ENCODE measurements around the gene ATAD3A.
"Not testable (repeated sequence)": the region's sequence is repeated elsewhere in the genome, so short reads cannot be mapped to it uniquely, and the experiment has no call there.

The ATAD3A gene

GRCh38 chr1:1472053-1472876, 39.7 kb upstream of the ATAD3A start:
- Histone ChIP-seq H3K4me3 (ENCODE audit: low read depth, low read length) (peak overlapping the region; percentile 97), H3K36me3 (ENCODE audit: control insufficient read depth in 2 of 2, insufficient read depth in 1 of 2, low read length in 2 of 2) (peaks cover 6 to 22% of the 10 kb centered on the region in 2 experiments; a peak in 2 of 3 replicates), H3K27ac (ENCODE audit: extremely low read depth, low read depth, low read length) (peak overlapping the region; percentile 22; the same call in 1 of the 2 replicates)
- TF ChIP-seq ZBTB48 (tag by site-specific recombination; IDR thresholded peaks at IDR 0.05) = 0 out of 2 replicates have a peak, but pooled peaks have one; percentile 30
- POLR2A ChIA-PET; H3K4me1 ChIP-seq (ENCODE audit: control insufficient read depth, insufficient read depth, low read length); H3K9me3 ChIP-seq (ENCODE audit: control insufficient read depth, insufficient read depth, low read depth, low read length): not testable (repeated sequence)
- CTCF ChIA-PET = interaction anchor here (0.9 kb wide), 1 partner anchor 31 kb away, joined by 4 read pairs; no protein-coding TSS in a partner anchor

DNA sequence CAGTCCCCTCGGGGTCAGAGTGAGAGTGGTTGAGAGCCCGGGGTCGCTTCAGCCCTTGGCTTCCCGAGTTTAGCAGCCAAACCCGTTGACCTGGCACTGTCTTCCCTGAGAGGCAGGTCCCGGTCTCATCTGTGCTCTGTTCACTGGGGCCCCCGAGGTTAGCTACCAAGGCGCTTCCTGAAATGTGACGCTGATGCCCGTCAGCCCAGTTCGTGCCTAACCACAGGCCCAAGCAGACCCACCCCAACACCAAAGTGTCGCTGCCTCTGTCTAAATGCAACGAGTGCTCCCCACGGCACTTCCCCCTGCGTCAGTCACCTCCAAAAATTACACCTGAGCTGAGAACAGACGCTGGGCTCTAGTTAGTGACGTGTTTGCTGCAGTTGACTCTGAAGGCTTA, 36.0 kb upstream of the ATAD3A start:
- H3K9me3 ChIP-seq (ENCODE audit: control insufficient read depth, insufficient read depth, low read depth, low read length); CTCF ChIA-PET; H3K4me3 ChIP-seq (ENCODE audit: low read depth, low read length); H3K4me1 ChIP-seq (ENCODE audit: control insufficient read depth, insufficient read depth, low read length); POLR2A ChIA-PET; H3K27ac ChIP-seq (ENCODE audit: extremely low read depth, low read depth, low read length): not testable (repeated sequence)
- peaks cover 21 to 52% of the 10 kb centered on the region in 2 experiments; a peak in 2 of 3 replicates for H3K36me3 ChIP-seq (ENCODE audit: control insufficient read depth in 2 of 2, insufficient read depth in 1 of 2, low read length in 2 of 2)

DNA sequence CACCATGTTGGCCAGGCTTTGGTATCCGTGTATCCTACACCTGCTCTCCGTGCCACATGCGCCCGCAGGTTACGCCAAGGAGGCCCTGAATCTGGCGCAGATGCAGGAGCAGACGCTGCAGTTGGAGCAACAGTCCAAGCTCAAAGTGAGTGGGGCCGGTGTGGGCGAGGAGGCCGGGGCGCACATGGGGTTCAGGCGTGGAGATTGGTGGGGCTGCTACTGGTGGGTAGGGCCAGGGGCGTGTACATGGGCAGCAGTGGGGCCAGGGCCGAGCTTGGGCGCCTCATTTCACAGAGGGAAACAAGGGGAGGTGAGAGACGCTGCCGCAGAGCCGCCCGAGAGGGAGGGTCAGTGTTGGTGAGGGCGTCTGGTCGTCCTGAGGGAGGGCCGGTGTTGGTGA, 34.8 kb upstream of the ATAD3A start:
- Histone ChIP-seq H3K27ac (ENCODE audit: extremely low read depth, low read depth, low read length) (no peak overlapping the region), H3K9me3 (ENCODE audit: control insufficient read depth, insufficient read depth, low read depth, low read length) (no peaks in the 10 kb centered on the region), H3K36me3 (ENCODE audit: control insufficient read depth in 2 of 2, insufficient read depth in 1 of 2, low read length in 2 of 2) (peaks cover 21 to 59% of the 10 kb centered on the region in 2 experiments; a peak in 2 of 3 replicates), H3K4me3 (ENCODE audit: low read depth, low read length) (no peak overlapping the region), H3K4me1 (ENCODE audit: control insufficient read depth, insufficient read depth, low read length) (no peaks in the 10 kb centered on the region)
- ChIA-PET POLR2A (no interaction called here), CTCF (interaction anchor here (1.2 kb wide), 1 partner anchor 14 kb away, joined by 3 read pairs; no protein-coding TSS in a partner anchor)
- TF ChIP-seq SP2 (tag by site-specific recombination; IDR thresholded peaks at IDR 0.05) = no peak
- TF ChIP-seq ZNF423 (tag by site-specific recombination; IDR thresholded peaks at IDR 0.05) = no peak
- no peak for TF ChIP-seq MYNN (tag by site-specific recombination; IDR thresholded peaks at IDR 0.05; ENCODE audit: borderline replicate concordance)
- TF ChIP-seq, protein P1, sequence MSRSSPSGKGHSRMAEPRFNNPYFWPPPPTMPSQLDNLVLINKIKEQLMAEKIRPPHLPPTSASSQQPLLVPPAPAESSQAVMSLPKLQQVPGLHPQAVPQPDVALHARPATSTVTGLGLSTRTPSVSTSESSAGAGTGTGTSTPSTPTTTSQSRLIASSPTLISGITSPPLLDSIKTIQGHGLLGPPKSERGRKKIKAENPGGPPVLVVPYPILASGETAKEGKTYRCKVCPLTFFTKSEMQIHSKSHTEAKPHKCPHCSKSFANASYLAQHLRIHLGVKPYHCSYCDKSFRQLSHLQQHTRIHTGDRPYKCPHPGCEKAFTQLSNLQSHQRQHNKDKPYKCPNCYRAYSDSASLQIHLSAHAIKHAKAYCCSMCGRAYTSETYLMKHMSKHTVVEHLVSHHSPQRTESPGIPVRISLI (tag by site-specific recombination; IDR thresholded peaks at IDR 0.05) = no peak
- no peak for TF ChIP-seq ZNF514 (tag by site-specific recombination; IDR thresholded peaks at IDR 0.05)
- TF ChIP-seq REPIN1 (tag by site-specific recombination; IDR thresholded peaks at IDR 0.05; ENCODE audit: low read depth) = no peak
- TF ChIP-seq, protein P2, sequence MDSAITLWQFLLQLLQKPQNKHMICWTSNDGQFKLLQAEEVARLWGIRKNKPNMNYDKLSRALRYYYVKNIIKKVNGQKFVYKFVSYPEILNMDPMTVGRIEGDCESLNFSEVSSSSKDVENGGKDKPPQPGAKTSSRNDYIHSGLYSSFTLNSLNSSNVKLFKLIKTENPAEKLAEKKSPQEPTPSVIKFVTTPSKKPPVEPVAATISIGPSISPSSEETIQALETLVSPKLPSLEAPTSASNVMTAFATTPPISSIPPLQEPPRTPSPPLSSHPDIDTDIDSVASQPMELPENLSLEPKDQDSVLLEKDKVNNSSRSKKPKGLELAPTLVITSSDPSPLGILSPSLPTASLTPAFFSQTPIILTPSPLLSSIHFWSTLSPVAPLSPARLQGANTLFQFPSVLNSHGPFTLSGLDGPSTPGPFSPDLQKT (IDR thresholded peaks at IDR 0.05; ENCODE audit: borderline replicate concordance, low read depth, low read length) = no peak
- no peak for TF ChIP-seq ZNF24 (tag by site-specific recombination; IDR thresholded peaks at IDR 0.05)
- no peak for TF ChIP-seq ZNF433 (tag by site-specific recombination; IDR thresholded peaks at IDR 0.05; ENCODE audit: low read depth)
- no peak for TF ChIP-seq BCL11A (tag by site-specific recombination; IDR thresholded peaks at IDR 0.05; ENCODE audit: low read depth)
- TF ChIP-seq ZBTB17 (tag by site-specific recombination; IDR thresholded peaks at IDR 0.05) = no peak
- no peak for TF ChIP-seq ZNF366 (tag by site-specific recombination; conservative IDR thresholded peaks at IDR 0.05)
- TF ChIP-seq ZNF202 (tag by site-specific recombination; IDR thresholded peaks at IDR 0.05; ENCODE audit: borderline replicate concordance) = no peak
- no peak for TF ChIP-seq ZNF529 (tag by site-specific recombination; IDR thresholded peaks at IDR 0.05; ENCODE audit: insufficient replicate concordance)
- no peak for TF ChIP-seq WT1 (tag by site-specific recombination; IDR thresholded peaks at IDR 0.05)
- TF ChIP-seq, protein P3, sequence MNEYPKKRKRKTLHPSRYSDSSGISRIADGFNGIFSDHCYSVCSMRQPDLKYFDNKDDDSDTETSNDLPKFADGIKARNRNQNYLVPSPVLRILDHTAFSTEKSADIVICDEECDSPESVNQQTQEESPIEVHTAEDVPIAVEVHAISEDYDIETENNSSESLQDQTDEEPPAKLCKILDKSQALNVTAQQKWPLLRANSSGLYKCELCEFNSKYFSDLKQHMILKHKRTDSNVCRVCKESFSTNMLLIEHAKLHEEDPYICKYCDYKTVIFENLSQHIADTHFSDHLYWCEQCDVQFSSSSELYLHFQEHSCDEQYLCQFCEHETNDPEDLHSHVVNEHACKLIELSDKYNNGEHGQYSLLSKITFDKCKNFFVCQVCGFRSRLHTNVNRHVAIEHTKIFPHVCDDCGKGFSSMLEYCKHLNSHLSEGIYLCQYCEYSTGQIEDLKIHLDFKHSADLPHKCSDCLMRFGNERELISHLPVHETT (tag by site-specific recombination; IDR thresholded peaks at IDR 0.05) = no peak
